IMR-90 (cell line): Measurements from ENCODE around the gene ECE2.

Experiments used
- CHD1 ChIP-seq: IDR thresholded peaks from 2 replicates; pipeline ENCODE4 v1.6.1; 2012; ENCODE audit warnings: low read depth, low read length, improper control_type of control experiment
- CTCF ChIP-seq: conservative IDR thresholded peaks from 2 replicates; pipeline ENCODE4 v1.5.1; 2012; ENCODE audit warnings: mild to moderate bottlenecking, low read depth, low read length, improper control_type of control experiment
- ELK1 ChIP-seq: fragments of 150-350 bp; IDR thresholded peaks from 2 replicates; pipeline ENCODE4 v1.6.1; 2016; ENCODE audit warnings: low read depth, mild to moderate bottlenecking, low read length, moderate library complexity, borderline replicate concordance
- FOS ChIP-seq: fragments of 150-350 bp; IDR thresholded peaks from 2 replicates; pipeline ENCODE4 v1.6.1; 2016; ENCODE audit warnings: low read depth, low read length
- MXI1 ChIP-seq: IDR thresholded peaks from 2 replicates; pipeline ENCODE4 v1.6.1; 2012; ENCODE audit warnings: low read depth, mild to moderate bottlenecking, low read length, moderate library complexity, borderline replicate concordance
- POLR2A ChIP-seq: IDR thresholded peaks from 2 replicates; pipeline ENCODE4 v1.6.1; 2012; ENCODE audit warnings: mild to moderate bottlenecking, low read depth, low read length
- RAD21 ChIP-seq: IDR thresholded peaks from 2 replicates; pipeline ENCODE4 v1.6.1; 2012; ENCODE audit warnings: low read length, improper control_type of control experiment
- RCOR1 ChIP-seq: IDR thresholded peaks from 2 replicates; pipeline ENCODE4 v1.6.1; 2012; ENCODE audit warnings: mild to moderate bottlenecking, low read length, improper control_type of control experiment; ENCODE audit not compliant: insufficient replicate concordance
- RFX5 ChIP-seq: IDR thresholded peaks from 2 replicates; pipeline ENCODE4 v1.8.0; 2012; ENCODE audit warnings: low read depth, mild to moderate bottlenecking, low read length, moderate library complexity
- SMC3 ChIP-seq: fragments of 150-350 bp; IDR thresholded peaks from 2 replicates; pipeline ENCODE4 v1.6.1; 2016; ENCODE audit warnings: low read depth, mild to moderate bottlenecking, antibody characterized with exemption, low read length, moderate library complexity
- USF2 ChIP-seq: fragments of 150-350 bp; IDR thresholded peaks from 2 replicates; pipeline ENCODE4 v1.6.1; 2017; ENCODE audit warnings: mild to moderate bottlenecking, antibody characterized with exemption, low read length, low read depth

- TF ChIP-seq RAD21, result no peak
- no peak for TF ChIP-seq MXI1
- TF ChIP-seq CTCF, result no peak
- TF ChIP-seq RFX5, result no peak
- TF ChIP-seq FOS, result no peak
- TF ChIP-seq USF2, result no peak; the same call in 1 of the 2 replicates
- TF ChIP-seq SMC3, result no peak
- TF ChIP-seq POLR2A, result peak; percentile 13; the same call in 1 of the 2 replicates
- no peak for TF ChIP-seq RCOR1
- TF ChIP-seq CHD1, result no peak
- TF ChIP-seq ELK1, result no peak
Observed at GRCh38 chr3:184336547-184337398, 61.0 kb downstream of the ECE2 start.
